Natural killer cell treated with Interleukin-12 subunit alpha and Interleukin-12 subunit beta and Interleukin-15 and Interleukin-18, amount 100 ng/mL, for 72 hours (primary cell): Measurements from ENCODE around the gene ZNF101. TPM values are rescaled to one million over a fixed set of nuclear protein-coding genes. Genes with fewer than 3 reads are reported as not detected.

Experiments used
- ATAC-seq, 2 donors: fragments of 150-1000 bp; cut with Tn5 transposase in 1 of 2; sonication (Bioruptor Pico), chemical (Tn5 transposase) in 1 of 2; 2 replicates each; pipeline ENCODE4 v1.10.0; 2021
- DNase-seq: peaks from one replicate; pipeline ENCODE4 v3.0.0; 2022; ENCODE audit warnings: low spot score
- H3K27ac Mint-ChIP-seq, 2 donors: 1 replicate in 1 of 2; 2 replicates in 1 of 2; pipeline ENCODE4 v1.8.0; 2022; ENCODE audit warnings: mixed read lengths in 2 of 2, mild to moderate bottlenecking in 1 of 2, moderate library complexity in 1 of 2
- H3K27me3 Mint-ChIP-seq, 2 donors: 1 replicate in 1 of 2; 2 replicates in 1 of 2; pipeline ENCODE4 v1.8.0; 2022; ENCODE audit warnings: mixed read lengths in 2 of 2
- H3K36me3 Mint-ChIP-seq: one replicate; pipeline ENCODE4 v1.8.0; 2022; ENCODE audit warnings: mixed read lengths
- H3K4me1 Mint-ChIP-seq, 2 donors: 1 replicate in 1 of 2; 2 replicates in 1 of 2; pipeline ENCODE4 v1.8.0; 2022; ENCODE audit warnings: low read depth in 2 of 2, mixed read lengths in 2 of 2, mild to moderate bottlenecking in 1 of 2
- H3K4me3 Mint-ChIP-seq: one replicate; pipeline ENCODE4 v1.8.0; 2022; ENCODE audit warnings: mixed read lengths
- H3K9me3 Mint-ChIP-seq: 2 replicates; pipeline ENCODE4 v1.8.0; 2022; ENCODE audit warnings: mixed read lengths
- total RNA-seq, 2 donors: library from RNA; stranded (reverse); gene quantifications; one replicate each; pipeline ENCODE4 v1.2.3, GENCODE V29; 2022

The ZNF101 gene
- total RNA-seq, 2 donors from 2014 or later: 45.3 to 53.1 TPM

GRCh38 chr19:19633711-19634515, 34.7 kb upstream of the ZNF101 start:
- Mint-ChIP-seq H3K36me3 (peaks cover 17% of the 10 kb centered on the region), H3K27ac (peak overlapping the region in 1 of 2 donors; percentile 26), H3K4me3 (no peak overlapping the region), H3K4me1 (peaks cover 4 to 24% of the 10 kb centered on the region in 2 donors), H3K27me3 (no peaks in the 10 kb centered on the region), H3K9me3 (no peaks in the 10 kb centered on the region)
- ATAC-seq (no peak), DNase-seq (no peak)

DNA sequence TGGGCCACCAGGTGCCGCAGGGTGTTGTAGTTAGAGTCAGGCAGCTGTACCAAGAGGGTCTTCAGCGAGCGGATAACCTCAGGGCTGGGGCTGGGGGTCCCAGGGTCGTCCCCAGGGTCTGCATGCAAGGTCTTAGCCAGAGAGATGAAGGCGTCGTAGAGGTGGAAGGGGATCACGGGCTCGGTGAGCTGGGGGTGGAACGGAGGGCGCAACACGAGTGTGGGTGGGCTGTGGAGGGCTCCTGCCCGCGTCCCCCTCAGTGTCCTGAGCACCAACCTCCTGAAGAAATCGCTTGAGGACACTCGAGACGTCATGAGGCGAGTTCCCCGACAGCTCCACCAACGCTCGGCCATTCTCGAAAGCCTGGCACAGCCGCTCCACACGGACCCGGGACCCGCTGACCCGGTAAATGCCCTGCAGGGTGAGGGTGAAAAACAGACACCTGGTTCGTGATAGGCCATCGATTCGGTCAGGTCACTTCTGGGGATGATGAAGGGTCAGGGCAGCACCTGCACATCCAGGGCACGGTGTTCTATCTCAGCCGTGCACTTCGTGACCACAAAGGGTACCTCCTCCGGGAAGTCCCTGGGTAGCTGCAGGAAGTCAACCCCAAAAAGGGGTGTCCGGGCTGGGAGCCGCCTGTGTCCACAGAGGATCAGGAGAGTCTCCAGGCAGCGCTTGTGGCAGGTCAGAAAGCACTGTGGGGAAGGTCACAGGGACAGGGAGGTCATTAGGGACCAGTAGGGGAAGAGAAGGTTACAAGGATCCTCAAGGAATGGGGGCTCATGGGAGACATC, 33.9 kb upstream of the ZNF101 start:
- Mint-ChIP-seq H3K4me3 (no peak overlapping the region), H3K27me3 (no peaks in the 10 kb centered on the region), H3K9me3 (no peaks in the 10 kb centered on the region), H3K27ac (no peak overlapping the region), H3K4me1 (peaks cover 4 to 25% of the 10 kb centered on the region in 2 donors), H3K36me3 (peaks cover 17% of the 10 kb centered on the region)
- ATAC-seq: no peak
- DNase-seq: no peak

DNA sequence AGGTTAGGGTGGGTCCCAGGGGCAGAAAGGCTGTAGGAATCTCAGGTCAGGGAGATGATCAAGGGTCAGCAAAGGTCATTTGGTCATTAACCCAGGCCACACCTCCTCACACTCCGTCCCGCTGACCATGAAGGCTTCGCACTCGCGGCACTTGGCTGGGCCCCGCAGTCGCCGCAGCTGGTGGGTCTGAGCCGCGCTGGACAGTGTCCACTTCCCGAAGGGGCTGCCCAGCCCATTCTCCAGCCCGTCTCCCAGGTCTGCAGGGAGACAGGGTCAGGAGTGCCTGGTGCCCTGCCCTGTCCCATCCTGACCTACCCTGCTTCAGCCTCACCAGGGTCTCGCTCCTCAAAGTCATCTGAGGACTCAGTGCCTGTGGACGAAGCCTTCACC, 33.3 kb upstream of the ZNF101 start:
- H3K36me3 Mint-ChIP-seq: peaks cover 17% of the 10 kb centered on the region

DNA sequence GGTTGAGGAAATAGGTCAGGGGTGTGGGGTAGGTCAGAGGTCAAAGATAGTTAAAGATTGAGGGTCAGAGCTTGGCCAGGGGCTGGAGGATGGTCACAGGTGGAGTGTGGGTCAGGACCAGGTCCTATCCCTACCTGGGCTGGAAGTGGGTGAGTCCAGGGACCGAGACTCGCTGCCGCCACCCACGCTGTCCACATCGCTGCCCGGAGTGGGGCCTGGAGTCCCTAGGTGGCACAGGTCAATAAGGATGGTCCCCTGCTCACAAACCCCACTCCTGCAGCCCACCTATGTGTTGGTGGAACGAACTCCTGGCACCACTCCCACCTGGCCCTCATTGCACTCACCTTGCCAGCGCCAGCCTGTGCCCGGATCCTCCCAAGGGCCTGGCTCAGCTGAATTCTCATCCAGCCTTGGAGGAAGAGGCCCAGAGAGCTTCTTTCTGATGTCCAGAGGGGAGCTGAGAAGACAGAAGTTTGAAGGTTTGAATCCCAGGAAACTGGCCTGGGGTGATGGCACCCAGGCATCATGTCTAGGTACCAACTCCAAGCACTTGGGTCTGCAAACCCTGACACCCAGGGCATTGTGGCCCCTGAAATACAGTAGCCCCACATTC, 32.0 kb upstream of the ZNF101 start:
- Mint-ChIP-seq H3K9me3 (no peaks in the 10 kb centered on the region), H3K4me3 (no peak overlapping the region), H3K4me1 (peaks cover 4 to 27% of the 10 kb centered on the region in 2 donors), H3K27me3 (no peaks in the 10 kb centered on the region), H3K27ac (no peak overlapping the region), H3K36me3 (peaks cover 17% of the 10 kb centered on the region)
- no peak for DNase-seq
- no peak for ATAC-seq

More for the DNA sequence above, 33.3 kb upstream of the ZNF101 start:
- Mint-ChIP-seq H3K4me3 (no peak overlapping the region), H3K4me1 (peaks cover 4 to 29% of the 10 kb centered on the region in 2 donors), H3K27ac (peak overlapping the region in 1 of 2 donors; percentile 25), H3K27me3 (no peaks in the 10 kb centered on the region), H3K9me3 (no peaks in the 10 kb centered on the region)
- DNase-seq (no peak), ATAC-seq (no peak)

- Mint-ChIP-seq H3K27me3 (no peaks in the 10 kb centered on the region), H3K36me3 (peaks cover 17% of the 10 kb centered on the region), H3K27ac (no peak overlapping the region), H3K9me3 (no peaks in the 10 kb centered on the region), H3K4me3 (no peak overlapping the region), H3K4me1 (peaks cover 9 to 31% of the 10 kb centered on the region in 2 donors)
- no peak for ATAC-seq
- no peak for DNase-seq
These were observed 31.5 kb upstream of the ZNF101 start for GRCh38 chr19:19637186-19637522.

- peaks cover 14 to 35% of the 10 kb centered on the region in 2 donors for H3K4me1 Mint-ChIP-seq
- H3K27me3 Mint-ChIP-seq: no peaks in the 10 kb centered on the region
- H3K27ac Mint-ChIP-seq: no peak overlapping the region
- no peaks in the 10 kb centered on the region for H3K9me3 Mint-ChIP-seq
- H3K36me3 Mint-ChIP-seq: peaks cover 19% of the 10 kb centered on the region
- ATAC-seq (peak in 1 of 2 donors; percentile 30), DNase-seq (no peak)
- no peak overlapping the region for H3K4me3 Mint-ChIP-seq
These were observed 31.0 kb upstream of the ZNF101 start for GRCh38 chr19:19637523-19638251.

GRCh38 chr19:19642506-19643157, 26.0 kb upstream of the ZNF101 start:
- Mint-ChIP-seq H3K9me3 (no peaks in the 10 kb centered on the region), H3K27me3 (no peaks in the 10 kb centered on the region), H3K4me3 (peak overlapping the region; percentile 100), H3K4me1 (peaks cover 14 to 27% of the 10 kb centered on the region in 2 donors), H3K27ac (peak overlapping the region; percentile 96 to 99), H3K36me3 (peaks cover 6% of the 10 kb centered on the region)
- DNase-seq (peak; percentile 71), ATAC-seq (peak; percentile 68 to 72)

DNA sequence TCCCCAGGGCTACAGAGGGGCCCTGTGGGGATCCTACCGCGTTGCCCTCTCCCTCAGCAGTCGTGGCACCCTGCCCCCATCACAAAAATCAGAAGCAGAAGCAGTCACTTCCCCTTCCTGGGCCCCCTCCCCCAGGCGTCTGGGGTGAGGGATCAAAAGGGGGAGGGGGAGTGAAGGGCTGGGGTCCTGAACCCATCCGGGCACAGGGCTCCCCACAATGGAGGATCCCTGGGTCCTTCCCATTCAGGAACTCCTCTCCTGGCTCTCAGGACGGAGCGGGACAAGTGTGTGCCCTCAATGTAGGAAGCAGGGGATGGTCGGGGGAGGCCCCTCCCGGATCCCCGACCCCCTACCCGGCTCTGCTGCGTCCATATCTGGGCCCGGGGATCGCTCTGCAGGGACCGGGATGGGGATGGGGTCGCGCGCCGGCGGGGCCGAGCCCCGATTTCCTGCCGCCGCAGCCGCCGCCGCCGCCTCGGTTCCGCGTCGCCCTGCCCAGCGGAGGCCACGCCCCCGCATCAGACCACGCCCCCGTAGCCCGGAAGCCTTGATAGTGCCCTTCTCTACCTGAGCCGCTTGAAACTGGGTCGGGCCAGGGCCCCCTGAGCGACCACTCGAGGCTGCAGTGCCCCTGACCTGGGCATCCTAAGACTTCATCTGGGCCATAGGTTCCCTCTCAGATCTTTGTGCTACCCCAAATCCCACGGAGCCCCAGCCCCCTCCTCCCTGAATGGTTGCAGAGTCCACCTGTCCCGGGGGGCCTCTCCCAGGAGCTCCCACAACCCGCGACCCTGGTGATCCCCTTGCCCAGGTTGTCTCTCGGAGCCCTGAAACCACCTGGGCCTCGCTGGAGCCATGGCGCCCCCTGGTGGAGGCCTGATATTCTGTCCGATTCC, 25.2 kb upstream of the ZNF101 start, which contains the start of gene GMIP:
Gene GMIP, minus strand, starts transcription at position 500 of the 896 bp plus-strand sequence. Its CDS starts 128 bp downstream, at position 372.
- H3K9me3 Mint-ChIP-seq: no peaks in the 10 kb centered on the region
- peaks cover 14 to 25% of the 10 kb centered on the region in 2 donors for H3K4me1 Mint-ChIP-seq
- ATAC-seq (peak; percentile 89 to 92), DNase-seq (peak; percentile 89)
- peak within 1 kb of the TSS; percentile 100 for H3K4me3 Mint-ChIP-seq
- no peaks in the 10 kb centered on the region for H3K27me3 Mint-ChIP-seq
- peak within 1 kb of the TSS; percentile 96 to 99 for H3K27ac Mint-ChIP-seq
- peaks cover 6% of the 10 kb centered on the region for H3K36me3 Mint-ChIP-seq

- Mint-ChIP-seq H3K9me3 (no peaks in the 10 kb centered on the region), H3K4me1 (peaks cover 14 to 24% of the 10 kb centered on the region in 2 donors), H3K27me3 (no peaks in the 10 kb centered on the region), H3K4me3 (peak overlapping the region; percentile 100), H3K27ac (peak overlapping the region; percentile 96 to 99), H3K36me3 (peaks cover 6% of the 10 kb centered on the region)
- ATAC-seq (no peak), DNase-seq (no peak)
These were observed 24.6 kb upstream of the ZNF101 start for GRCh38 chr19:19644054-19644388.

GRCh38 chr19:19645233-19645870, 23.3 kb upstream of the ZNF101 start:
- Mint-ChIP-seq H3K27me3 (no peaks in the 10 kb centered on the region), H3K27ac (no peak overlapping the region), H3K9me3 (no peaks in the 10 kb centered on the region), H3K36me3 (peaks cover 6% of the 10 kb centered on the region), H3K4me3 (no peak overlapping the region), H3K4me1 (peaks cover 14 to 17% of the 10 kb centered on the region in 2 donors)
- ATAC-seq (no peak), DNase-seq (no peak)

GRCh38 chr19:19647037-19647835, 21.4 kb upstream of the ZNF101 start:
- Mint-ChIP-seq H3K36me3 (peaks cover 6% of the 10 kb centered on the region), H3K4me3 (no peak overlapping the region), H3K9me3 (no peaks in the 10 kb centered on the region), H3K27me3 (no peaks in the 10 kb centered on the region), H3K27ac (no peak overlapping the region), H3K4me1 (peaks cover 8 to 13% of the 10 kb centered on the region in 2 donors)
- no peak for ATAC-seq
- no peak for DNase-seq
